22Rv1 (cell line): ENCODE data around the gene CAPN3.

ENCODE experiments used
- H3K27ac ChIP-seq: fragments of 450-650 bp; 2 replicates; pipeline ENCODE4 v1.5.1; 2017
- CTCF ChIP-seq: fragments of 450-650 bp; IDR thresholded peaks from 2 replicates; pipeline ENCODE4 v1.5.1; 2017; ENCODE audit warnings: mild to moderate bottlenecking
- ZFX ChIP-seq: fragments of 450-650 bp; IDR thresholded peaks from 2 replicates; pipeline ENCODE4 v1.6.1; 2017; ENCODE audit warnings: antibody characterized with exemption, borderline replicate concordance

Gene CAPN3

GRCh38 chr15:42449770-42450424, 90.6 kb downstream of the CAPN3 start:
- H3K27ac ChIP-seq: no peak overlapping the region
- TF ChIP-seq CTCF (no peak), ZFX (no peak)

GRCh38 chr15:42450425-42450790, 91.1 kb downstream of the CAPN3 start:
- H3K27ac ChIP-seq: no peak overlapping the region
- no peak for TF ChIP-seq CTCF
- no peak for TF ChIP-seq ZFX

- TF ChIP-seq CTCF (no peak), ZFX (no peak)
- no peak overlapping the region for H3K27ac ChIP-seq
Observed at GRCh38 chr15:42453826-42454225, 94.5 kb downstream of the CAPN3 start.

GRCh38 chr15:42456531-42456930, 97.2 kb downstream of the CAPN3 start:
- TF ChIP-seq CTCF (no peak), ZFX (no peak)
- no peak overlapping the region for H3K27ac ChIP-seq

- TF ChIP-seq ZFX (no peak), CTCF (no peak)
- H3K27ac ChIP-seq: no peak overlapping the region
Observed at GRCh38 chr15:42456971-42457370, 97.7 kb downstream of the CAPN3 start.

- no peak overlapping the region for H3K27ac ChIP-seq
- TF ChIP-seq ZFX (no peak), CTCF (no peak)
Observed at GRCh38 chr15:42457445-42458442, 98.4 kb downstream of the CAPN3 start.

- no peak for TF ChIP-seq ZFX
- no peak for TF ChIP-seq CTCF
- H3K27ac ChIP-seq: no peak overlapping the region
Observed at GRCh38 chr15:42461261-42461660, 102.0 kb downstream of the CAPN3 start.
